Measurements from ENCODE around the gene VSTM1. TPM values are rescaled to one million over a fixed set of nuclear protein-coding genes. Genes with fewer than 3 reads are reported as not detected.

VSTM1 gene
- total and polyA plus RNA-seq, 2 of the 8 experiments (the other 6 are each of a cell fraction or from before 2014, with no cell fraction given) = 0.12 to 0.65 TPM

GRCh38 chr19:53992815-53993214, 70.9 kb downstream of the VSTM1 start (continued):
- TF ChIP-seq, protein P1, sequence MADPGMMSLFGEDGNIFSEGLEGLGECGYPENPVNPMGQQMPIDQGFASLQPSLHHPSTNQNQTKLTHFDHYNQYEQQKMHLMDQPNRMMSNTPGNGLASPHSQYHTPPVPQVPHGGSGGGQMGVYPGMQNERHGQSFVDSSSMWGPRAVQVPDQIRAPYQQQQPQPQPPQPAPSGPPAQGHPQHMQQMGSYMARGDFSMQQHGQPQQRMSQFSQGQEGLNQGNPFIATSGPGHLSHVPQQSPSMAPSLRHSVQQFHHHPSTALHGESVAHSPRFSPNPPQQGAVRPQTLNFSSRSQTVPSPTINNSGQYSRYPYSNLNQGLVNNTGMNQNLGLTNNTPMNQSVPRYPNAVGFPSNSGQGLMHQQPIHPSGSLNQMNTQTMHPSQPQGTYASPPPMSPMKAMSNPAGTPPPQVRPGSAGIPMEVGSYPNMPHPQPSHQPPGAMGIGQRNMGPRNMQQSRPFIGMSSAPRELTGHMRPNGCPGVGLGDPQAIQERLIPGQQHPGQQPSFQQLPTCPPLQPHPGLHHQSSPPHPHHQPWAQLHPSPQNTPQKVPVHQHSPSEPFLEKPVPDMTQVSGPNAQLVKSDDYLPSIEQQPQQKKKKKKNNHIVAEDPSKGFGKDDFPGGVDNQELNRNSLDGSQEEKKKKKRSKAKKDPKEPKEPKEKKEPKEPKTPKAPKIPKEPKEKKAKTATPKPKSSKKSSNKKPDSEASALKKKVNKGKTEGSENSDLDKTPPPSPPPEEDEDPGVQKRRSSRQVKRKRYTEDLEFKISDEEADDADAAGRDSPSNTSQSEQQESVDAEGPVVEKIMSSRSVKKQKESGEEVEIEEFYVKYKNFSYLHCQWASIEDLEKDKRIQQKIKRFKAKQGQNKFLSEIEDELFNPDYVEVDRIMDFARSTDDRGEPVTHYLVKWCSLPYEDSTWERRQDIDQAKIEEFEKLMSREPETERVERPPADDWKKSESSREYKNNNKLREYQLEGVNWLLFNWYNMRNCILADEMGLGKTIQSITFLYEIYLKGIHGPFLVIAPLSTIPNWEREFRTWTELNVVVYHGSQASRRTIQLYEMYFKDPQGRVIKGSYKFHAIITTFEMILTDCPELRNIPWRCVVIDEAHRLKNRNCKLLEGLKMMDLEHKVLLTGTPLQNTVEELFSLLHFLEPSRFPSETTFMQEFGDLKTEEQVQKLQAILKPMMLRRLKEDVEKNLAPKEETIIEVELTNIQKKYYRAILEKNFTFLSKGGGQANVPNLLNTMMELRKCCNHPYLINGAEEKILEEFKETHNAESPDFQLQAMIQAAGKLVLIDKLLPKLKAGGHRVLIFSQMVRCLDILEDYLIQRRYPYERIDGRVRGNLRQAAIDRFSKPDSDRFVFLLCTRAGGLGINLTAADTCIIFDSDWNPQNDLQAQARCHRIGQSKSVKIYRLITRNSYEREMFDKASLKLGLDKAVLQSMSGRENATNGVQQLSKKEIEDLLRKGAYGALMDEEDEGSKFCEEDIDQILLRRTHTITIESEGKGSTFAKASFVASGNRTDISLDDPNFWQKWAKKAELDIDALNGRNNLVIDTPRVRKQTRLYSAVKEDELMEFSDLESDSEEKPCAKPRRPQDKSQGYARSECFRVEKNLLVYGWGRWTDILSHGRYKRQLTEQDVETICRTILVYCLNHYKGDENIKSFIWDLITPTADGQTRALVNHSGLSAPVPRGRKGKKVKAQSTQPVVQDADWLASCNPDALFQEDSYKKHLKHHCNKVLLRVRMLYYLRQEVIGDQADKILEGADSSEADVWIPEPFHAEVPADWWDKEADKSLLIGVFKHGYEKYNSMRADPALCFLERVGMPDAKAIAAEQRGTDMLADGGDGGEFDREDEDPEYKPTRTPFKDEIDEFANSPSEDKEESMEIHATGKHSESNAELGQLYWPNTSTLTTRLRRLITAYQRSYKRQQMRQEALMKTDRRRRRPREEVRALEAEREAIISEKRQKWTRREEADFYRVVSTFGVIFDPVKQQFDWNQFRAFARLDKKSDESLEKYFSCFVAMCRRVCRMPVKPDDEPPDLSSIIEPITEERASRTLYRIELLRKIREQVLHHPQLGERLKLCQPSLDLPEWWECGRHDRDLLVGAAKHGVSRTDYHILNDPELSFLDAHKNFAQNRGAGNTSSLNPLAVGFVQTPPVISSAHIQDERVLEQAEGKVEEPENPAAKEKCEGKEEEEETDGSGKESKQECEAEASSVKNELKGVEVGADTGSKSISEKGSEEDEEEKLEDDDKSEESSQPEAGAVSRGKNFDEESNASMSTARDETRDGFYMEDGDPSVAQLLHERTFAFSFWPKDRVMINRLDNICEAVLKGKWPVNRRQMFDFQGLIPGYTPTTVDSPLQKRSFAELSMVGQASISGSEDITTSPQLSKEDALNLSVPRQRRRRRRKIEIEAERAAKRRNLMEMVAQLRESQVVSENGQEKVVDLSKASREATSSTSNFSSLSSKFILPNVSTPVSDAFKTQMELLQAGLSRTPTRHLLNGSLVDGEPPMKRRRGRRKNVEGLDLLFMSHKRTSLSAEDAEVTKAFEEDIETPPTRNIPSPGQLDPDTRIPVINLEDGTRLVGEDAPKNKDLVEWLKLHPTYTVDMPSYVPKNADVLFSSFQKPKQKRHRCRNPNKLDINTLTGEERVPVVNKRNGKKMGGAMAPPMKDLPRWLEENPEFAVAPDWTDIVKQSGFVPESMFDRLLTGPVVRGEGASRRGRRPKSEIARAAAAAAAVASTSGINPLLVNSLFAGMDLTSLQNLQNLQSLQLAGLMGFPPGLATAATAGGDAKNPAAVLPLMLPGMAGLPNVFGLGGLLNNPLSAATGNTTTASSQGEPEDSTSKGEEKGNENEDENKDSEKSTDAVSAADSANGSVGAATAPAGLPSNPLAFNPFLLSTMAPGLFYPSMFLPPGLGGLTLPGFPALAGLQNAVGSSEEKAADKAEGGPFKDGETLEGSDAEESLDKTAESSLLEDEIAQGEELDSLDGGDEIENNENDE (IDR thresholded peaks at IDR 0.05; ENCODE audit: insufficient replicate concordance, low read length) = no peak
